Panc1 (cell line): Measurements from ENCODE around the gene RGS6. TPM values are rescaled to one million over a fixed set of nuclear protein-coding genes. Genes with fewer than 3 reads are reported as not detected.

ENCODE experiments used
- ATAC-seq: fragments of 200-7000 bp; cut with Tn5 transposase; 2 replicates; pipeline ENCODE4 v1.9.1; 2020; ENCODE audit warnings: mild to moderate bottlenecking, moderate library complexity
- BruUV-seq: library from RNA; stranded (reverse); fragments of 400-500 nt; replicated peaks from 2 replicates; lab custom pipeline; 2021; lab: Mats Ljungman, UMichigan
- CTCF ChIA-PET: fragments of 300-600 bp; sonication (Branson Sonifier 250); formaldehyde crosslinking; loops from one replicate; lab custom pipeline; 2022; ENCODE audit warnings: antibody characterized with exemption; lab: Charles Lee
- POLR2A ChIA-PET: fragments of 300-600 bp; sonication (Branson Sonifier 250); formaldehyde crosslinking; loops from one replicate; lab custom pipeline; 2022; ENCODE audit warnings: antibody characterized with exemption; lab: Charles Lee
- DNase-seq: peaks from one replicate; pipeline ENCODE4 v3.0.0-alpha.2; 2010; ENCODE audit warnings: low read depth, low spot score
- H3K27ac ChIP-seq: 2 replicates; pipeline ENCODE4 v1.5.1; 2011; ENCODE audit warnings: mild to moderate bottlenecking, low read length, inconsistent platforms
- H3K27me3 ChIP-seq: fragments of 200-500 bp; sonication (Bioruptor generic); 2 replicates; pipeline ENCODE4 v1.6.0; 2014; ENCODE audit warnings: low read length, inconsistent platforms; ENCODE audit not compliant: control insufficient read depth, insufficient read depth
- H3K36me3 ChIP-seq: fragments of 200-500 bp; sonication (Bioruptor generic); 2 replicates; pipeline ENCODE4 v1.5.1; 2014; ENCODE audit warnings: inconsistent platforms, mild to moderate bottlenecking, low read length, moderate library complexity; ENCODE audit not compliant: control insufficient read depth, insufficient read depth
- H3K4me1 ChIP-seq: 2 replicates; pipeline ENCODE4 v1.5.1; 2011; ENCODE audit warnings: inconsistent platforms, mild to moderate bottlenecking, low read length, moderate library complexity; ENCODE audit not compliant: control insufficient read depth, insufficient read depth
- H3K4me3 ChIP-seq, 2 experiments: 2 replicates each; pipeline ENCODE4 v1.5.1; 2011 to 2012; ENCODE audit warnings: low read depth in 2 of 2, low read length in 2 of 2, mild to moderate bottlenecking in 2 of 2, inconsistent platforms in 1 of 2, moderate library complexity in 1 of 2
- H3K9me3 ChIP-seq: fragments of 200-500 bp; sonication (Bioruptor generic); 2 replicates; pipeline ENCODE4 v1.5.1; 2014; ENCODE audit warnings: low read depth, mild to moderate bottlenecking, inconsistent platforms, low read length, moderate library complexity; ENCODE audit not compliant: control insufficient read depth, insufficient read depth
- POLR2AphosphoS5 ChIP-seq: IDR thresholded peaks from 2 replicates; pipeline ENCODE4 v1.6.1; 2012; ENCODE audit warnings: mild to moderate bottlenecking, low read depth, low read length, moderate library complexity
- REST ChIP-seq, 2 experiments: IDR thresholded peaks; 2 replicates each; pipeline ENCODE4 v1.6.1; 2011 to 2012; ENCODE audit warnings: low read depth in 2 of 2, control low read depth in 1 of 2, low read length in 1 of 2, mild to moderate bottlenecking in 1 of 2, moderate library complexity in 1 of 2; ENCODE audit not compliant: insufficient read depth in 1 of 2
- SIN3A ChIP-seq: IDR thresholded peaks from 2 replicates; pipeline ENCODE4 v1.6.1; 2012; ENCODE audit warnings: low read depth, mild to moderate bottlenecking, low read length, moderate library complexity, borderline replicate concordance; ENCODE audit not compliant: insufficient read depth
- TCF7L2 ChIP-seq: IDR thresholded peaks from 2 replicates; pipeline ENCODE4 v1.6.1; 2011; ENCODE audit warnings: mild to moderate bottlenecking, low read depth, low read length, inconsistent platforms
- in situ Hi-C: cut with HindIII; loops from 2 replicates; pipeline ENCODE4 v1.10.0; 2016; ENCODE audit warnings: low sequenced_read_pairs, low pct_unique_long_range_greater_than_20kb
- intact Hi-C: fragments of 100-400 bp; cut with micrococcal nuclease; formaldehyde crosslinking; loops from one replicate; pipeline ENCODE4 v1.10.0; 2022; ENCODE audit not compliant: unreplicated experiment
- total RNA-seq: library from RNA; stranded (reverse); gene quantifications from one replicate; pipeline ENCODE4 v1.2.1, GENCODE V29; 2021; ENCODE audit not compliant: unreplicated experiment
- TF ChIP-seq, protein P1 (sequence below): fragments of 450-650 bp; IDR thresholded peaks from 2 replicates; pipeline ENCODE4 v1.5.1; 2017; ENCODE audit warnings: mild to moderate bottlenecking

Gene RGS6
- total RNA-seq, 1 experiment from 2014 or later, result not detected

GRCh38 chr14:72284176-72284575 is 351.9 kb downstream of the RGS6 start:
- no peaks in the 10 kb centered on the region for H3K36me3 ChIP-seq
- POLR2A ChIA-PET, result no interaction called here
- H3K9me3 ChIP-seq, result no peaks in the 10 kb centered on the region
- intact Hi-C loops (no loop called here), in situ Hi-C loops (no loop called here)
- H3K4me1 ChIP-seq, result no peaks in the 10 kb centered on the region
- DNase-seq (no peak), ATAC-seq (no peak)
- TF ChIP-seq POLR2AphosphoS5, result no peak
- TF ChIP-seq, protein P1, sequence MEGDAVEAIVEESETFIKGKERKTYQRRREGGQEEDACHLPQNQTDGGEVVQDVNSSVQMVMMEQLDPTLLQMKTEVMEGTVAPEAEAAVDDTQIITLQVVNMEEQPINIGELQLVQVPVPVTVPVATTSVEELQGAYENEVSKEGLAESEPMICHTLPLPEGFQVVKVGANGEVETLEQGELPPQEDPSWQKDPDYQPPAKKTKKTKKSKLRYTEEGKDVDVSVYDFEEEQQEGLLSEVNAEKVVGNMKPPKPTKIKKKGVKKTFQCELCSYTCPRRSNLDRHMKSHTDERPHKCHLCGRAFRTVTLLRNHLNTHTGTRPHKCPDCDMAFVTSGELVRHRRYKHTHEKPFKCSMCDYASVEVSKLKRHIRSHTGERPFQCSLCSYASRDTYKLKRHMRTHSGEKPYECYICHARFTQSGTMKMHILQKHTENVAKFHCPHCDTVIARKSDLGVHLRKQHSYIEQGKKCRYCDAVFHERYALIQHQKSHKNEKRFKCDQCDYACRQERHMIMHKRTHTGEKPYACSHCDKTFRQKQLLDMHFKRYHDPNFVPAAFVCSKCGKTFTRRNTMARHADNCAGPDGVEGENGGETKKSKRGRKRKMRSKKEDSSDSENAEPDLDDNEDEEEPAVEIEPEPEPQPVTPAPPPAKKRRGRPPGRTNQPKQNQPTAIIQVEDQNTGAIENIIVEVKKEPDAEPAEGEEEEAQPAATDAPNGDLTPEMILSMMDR, result no peak
- CTCF ChIA-PET, result no interaction called here
- H3K27ac ChIP-seq, result no peak overlapping the region
- H3K27me3 ChIP-seq, result no peaks in the 10 kb centered on the region
- H3K4me3 ChIP-seq, result no peak overlapping the region
- no TSS peak for BruUV-seq

GRCh38 chr14:72290241-72290640 is 358.0 kb downstream of the RGS6 start:
- Histone ChIP-seq H3K9me3 (no peaks in the 10 kb centered on the region), H3K4me1 (no peaks in the 10 kb centered on the region), H3K27me3 (no peaks in the 10 kb centered on the region), H3K4me3 (no peak overlapping the region), H3K27ac (no peak overlapping the region), H3K36me3 (no peaks in the 10 kb centered on the region)
- ATAC-seq, result no peak
- intact Hi-C loops, result no loop called here
- CTCF ChIA-PET, result no interaction called here
- POLR2A ChIA-PET, result no interaction called here
- no peak for DNase-seq
- TF ChIP-seq TCF7L2 (no peak), POLR2AphosphoS5 (no peak), REST (IDR thresholded peaks at IDR 0.05; ENCODE audit: insufficient read depth in 1 of 2, low read depth in 2 of 2, low read length in 1 of 2) (no peak), SIN3A (no peak)
- TF ChIP-seq, protein P1, result no peak
- in situ Hi-C loops, result no loop called here
- BruUV-seq, result no TSS peak
